HEK293T (cell line): ENCODE data around the gene GRIK1.

Source experiments
- CTCF ChIA-PET: fragments of 350-600 bp; formaldehyde crosslinking; extraction: SDS; loops from one replicate; lab custom pipeline; 2021; ENCODE audit warnings: antibody characterized with exemption, inconsistent platforms; lab: Yijun Ruan, JAX
- POLR2A ChIA-PET: fragments of 350-600 bp; formaldehyde crosslinking; extraction: SDS; loops from one replicate; lab custom pipeline; 2020; ENCODE audit warnings: antibody characterized with exemption, inconsistent platforms; lab: Yijun Ruan, JAX
- DNase-seq: peaks from one replicate; pipeline ENCODE4 v3.0.0; 2012; ENCODE audit warnings: mixed read lengths; ENCODE audit errors: extremely low spot score
- ARNT ChIP-seq: fragments of 450-650 bp; IDR thresholded peaks from 2 replicates; pipeline ENCODE4 v1.6.1; 2017; ENCODE audit warnings: mild to moderate bottlenecking
- BHLHE40 ChIP-seq: fragments of 450-650 bp; IDR thresholded peaks from 2 replicates; pipeline ENCODE4 v1.6.1; 2016; ENCODE audit warnings: mild to moderate bottlenecking, moderate library complexity, borderline replicate concordance
- CTBP1 ChIP-seq: fragments of 450-650 bp; IDR thresholded peaks from 2 replicates; pipeline ENCODE4 v1.6.1; 2016; ENCODE audit warnings: borderline replicate concordance
- ELF4 ChIP-seq: fragments of 450-650 bp; IDR thresholded peaks from 2 replicates; pipeline ENCODE4 v1.6.1; 2017; ENCODE audit warnings: antibody characterized with exemption
- FOXA1 ChIP-seq: fragments of 450-650 bp; IDR thresholded peaks from 2 replicates; pipeline ENCODE4 v1.6.1; 2016; ENCODE audit warnings: mild to moderate bottlenecking
- FOXK2 ChIP-seq: fragments of 450-650 bp; IDR thresholded peaks from 2 replicates; pipeline ENCODE4 v1.6.1; 2016; ENCODE audit warnings: mild to moderate bottlenecking
- FOXM1 ChIP-seq: fragments of 450-650 bp; IDR thresholded peaks from 2 replicates; pipeline ENCODE4 v1.6.1; 2017; ENCODE audit warnings: mild to moderate bottlenecking, borderline replicate concordance
- HDGF ChIP-seq: fragments of 450-650 bp; IDR thresholded peaks from 2 replicates; pipeline ENCODE4 v1.6.1; 2017; ENCODE audit warnings: antibody characterized with exemption, borderline replicate concordance
- L3MBTL2 ChIP-seq: fragments of 450-650 bp; conservative IDR thresholded peaks from 2 replicates; pipeline ENCODE4 v1.6.1; 2016; ENCODE audit warnings: mild to moderate bottlenecking
- LEF1 ChIP-seq: fragments of 450-650 bp; IDR thresholded peaks from 2 replicates; pipeline ENCODE4 v1.6.1; 2017; ENCODE audit warnings: mild to moderate bottlenecking, borderline replicate concordance
- NFRKB ChIP-seq: fragments of 450-650 bp; IDR thresholded peaks from 2 replicates; pipeline ENCODE4 v1.6.1; 2016; ENCODE audit warnings: mild to moderate bottlenecking, moderate library complexity
- PKNOX1 ChIP-seq: fragments of 450-650 bp; IDR thresholded peaks from 2 replicates; pipeline ENCODE4 v1.6.1; 2016
- SP1 ChIP-seq: fragments of 450-650 bp; IDR thresholded peaks from 2 replicates; pipeline ENCODE4 v1.6.1; 2017
- SUZ12 ChIP-seq: fragments of 450-650 bp; IDR thresholded peaks from 2 replicates; pipeline ENCODE4 v1.6.1; 2016; ENCODE audit warnings: mild to moderate bottlenecking
- TARDBP ChIP-seq: fragments of 450-650 bp; IDR thresholded peaks from 2 replicates; pipeline ENCODE4 v1.6.1; 2016
- ZNF384 ChIP-seq: fragments of 450-650 bp; IDR thresholded peaks from 2 replicates; pipeline ENCODE4 v1.6.1; 2016

Gene GRIK1

GRCh38 chr21:29875036-29875716 lies 64.6 kb downstream of the GRIK1 start:
- ChIA-PET CTCF (no interaction called here), POLR2A (no interaction called here)

GRCh38 chr21:29873908-29874307 lies 65.9 kb downstream of the GRIK1 start:
- CTCF ChIA-PET, result no interaction called here
- TF ChIP-seq L3MBTL2 (no peak), FOXA1 (no peak), NFRKB (no peak), TARDBP (no peak), LEF1 (no peak), ARNT (no peak), HDGF (no peak), ZNF384 (no peak), PKNOX1 (peak; percentile 14; the same call in 1 of the 2 replicates)
- DNase-seq, result no peak
- POLR2A ChIA-PET, result no interaction called here

More at GRCh38 chr21:29875036-29875716, 64.6 kb downstream of the GRIK1 start:
- no peak for DNase-seq
- no peak for TF ChIP-seq FOXA1
- TF ChIP-seq PKNOX1, result no peak
- no peak for TF ChIP-seq L3MBTL2
- TF ChIP-seq CTBP1, result no peak
- no peak for TF ChIP-seq ARNT
- no peak for TF ChIP-seq SP1
- no peak for TF ChIP-seq FOXM1
- no peak for TF ChIP-seq LEF1
- TF ChIP-seq ELF4, result no peak
- no peak for TF ChIP-seq HDGF
- TF ChIP-seq NFRKB, result no peak
- TF ChIP-seq FOXK2, result no peak
- TF ChIP-seq TARDBP, result no peak
- no peak for TF ChIP-seq SUZ12
- TF ChIP-seq BHLHE40, result no peak
- TF ChIP-seq ZNF384, result no peak

- ChIA-PET POLR2A (no interaction called here), CTCF (no interaction called here)
- no peak for DNase-seq
- TF ChIP-seq FOXA1, result no peak
These were observed 69.0 kb downstream of the GRIK1 start for GRCh38 chr21:29870814-29871213.

GRCh38 chr21:29867796-29868195 lies 72.0 kb downstream of the GRIK1 start:
- no peak for DNase-seq
- TF ChIP-seq LEF1, result no peak
- POLR2A ChIA-PET, result no interaction called here
- CTCF ChIA-PET, result no interaction called here

- TF ChIP-seq FOXK2, result no peak
- TF ChIP-seq TARDBP, result no peak
- no peak for TF ChIP-seq FOXM1
- no peak for TF ChIP-seq FOXA1
- no peak for TF ChIP-seq CTBP1
- no peak for TF ChIP-seq L3MBTL2
- no peak for DNase-seq
- POLR2A ChIA-PET, result no interaction called here
- CTCF ChIA-PET, result no interaction called here
These were observed 79.5 kb downstream of the GRIK1 start for GRCh38 chr21:29860346-29860745.

- no peak for DNase-seq
- TF ChIP-seq SP1 (no peak), TARDBP (no peak), FOXA1 (no peak), FOXK2 (no peak), LEF1 (no peak), L3MBTL2 (no peak), ELF4 (no peak), ZNF384 (no peak), PKNOX1 (no peak), BHLHE40 (no peak), ARNT (no peak), NFRKB (no peak), HDGF (no peak), CTBP1 (no peak), SUZ12 (no peak), FOXM1 (no peak)
- CTCF ChIA-PET, result no interaction called here
- POLR2A ChIA-PET, result no interaction called here
These were observed 82.6 kb downstream of the GRIK1 start for GRCh38 chr21:29857150-29857549.

- no peak for DNase-seq
- CTCF ChIA-PET, result no interaction called here
- TF ChIP-seq FOXK2, result no peak
- no peak for TF ChIP-seq HDGF
- no peak for TF ChIP-seq FOXA1
- TF ChIP-seq SP1, result no peak
- no peak for TF ChIP-seq FOXM1
- no peak for TF ChIP-seq PKNOX1
- TF ChIP-seq SUZ12, result no peak
- POLR2A ChIA-PET, result no interaction called here
These were observed 85.0 kb downstream of the GRIK1 start for GRCh38 chr21:29854795-29855194.
